Ovary (tissue), 9 donors: Measurements from ENCODE around the gene MAFF. TPM values are rescaled to one million over a fixed set of nuclear protein-coding genes. Genes with fewer than 3 reads are reported as not detected.

Experiments
- DNase-seq, 5 donors: peaks; one replicate each; pipeline ENCODE4 v3.0.0-alpha.2; 2019 to 2020
- H3K27ac ChIP-seq, 2 donors: fragments of 200-600 bp; one replicate each; pipeline versions ENCODE4 v1.5.1 to v1.8.0; 2019 to 2022
- H3K27me3 ChIP-seq: fragments of 200-600 bp; one replicate; pipeline ENCODE4 v1.8.0; 2022
- H3K36me3 ChIP-seq: fragments of 200-600 bp; sonication (generic); one replicate; pipeline ENCODE4 v1.5.1; 2019
- H3K4me1 ChIP-seq: one replicate; pipeline ENCODE4 v1.8.1; 2013; ENCODE audit warnings: mild to moderate bottlenecking, moderate library complexity; ENCODE audit not compliant: insufficient read depth
- H3K4me3 ChIP-seq: fragments of 200-600 bp; sonication (generic); one replicate; pipeline ENCODE4 v1.5.1; 2017
- H3K9me3 ChIP-seq, 2 donors: fragments of 200-600 bp in 1 of 2; sonication (generic) in 1 of 2; one replicate each; pipeline versions ENCODE4 v1.5.1 to v1.8.1; 2013 to 2019; ENCODE audit warnings: mild to moderate bottlenecking in 1 of 2, moderate library complexity in 1 of 2
- CTCF ChIP-seq, 3 donors: fragments of 450-650 bp in 2 of 3; fragments of 200-600 bp in 1 of 3; IDR thresholded peaks; one replicate each; pipeline versions ENCODE4 v1.5.1 to v1.8.0; 2016 to 2022; ENCODE audit warnings: antibody characterized with exemption in 3 of 3, mild to moderate bottlenecking in 1 of 3
- EP300 ChIP-seq: sonication (generic); formaldehyde crosslinking; IDR thresholded peaks from one replicate; pipeline ENCODE4 v1.6.1; 2017; ENCODE audit warnings: antibody characterized with exemption
- POLR2A ChIP-seq: fragments of 450-650 bp; IDR thresholded peaks from one replicate; pipeline ENCODE4 v1.6.1; 2017; ENCODE audit warnings: antibody characterized with exemption, mild to moderate bottlenecking, moderate library complexity
- WGBS, 3 donors: extraction: QIAGEN DNeasy Blood & Tissue Kit in 1 of 3; methylation state at CpG; one replicate each; pipeline versions ENCODE4 v1.1.5 to v1.1.7; 2013 to 2017; 5-methylcytosine and 5-hydroxymethylcytosine counted together
- intact Hi-C, 4 donors: fragments of 100-400 bp; cut with DNase I; formaldehyde crosslinking; loops; one replicate each; pipeline versions ENCODE4 v1.11.0 to v1.15.1; 2022 to 2023
- polyA plus RNA-seq, 2 donors: library from polyadenylated mRNA; stranded (reverse); fragments of 200-250 nt in 1 of 2; fragments of 350-450 nt in 1 of 2; fragmentation: Illumina TruSeq in 1 of 2; extraction: RNeasy Lipid Tissue Mini Kit (QIAGEN cat#74804) in 1 of 2; gene quantifications; one replicate each; pipeline ENCODE4 v1.2.3, GENCODE V29; 2013 to 2014
- total RNA-seq, 7 donors: library from RNA; depleted of rRNA in 2 of 7; stranded (reverse); fragments of >200 nt in 2 of 7; fragmentation: NEBNext Ultra II Directional in 3 of 7; extraction: Animal tissue kit (Norgen Biotek cat#: 25700) in 3 of 7; gene quantifications; one replicate each; pipeline versions ENCODE4 v1.1.0 to v1.2.4, GENCODE V29; 2016 to 2023
- donor health status: DM: no; HTN: no; CAD: no; lungs with moderate emphysema.
- donor health status: DM: no; HTN: no; CAD: no.
- donor health status: Bipolar disorder and iron deficiency.
- donor health status: DM: yes; HTN: yes; CAD: no.
- donor health status: DM: no; HTN: no; CAD: no.
- donor health status: DM: yes; HTN: yes; CAD: no.

MAFF gene
- total and polyA plus RNA-seq, 9 donors = 13.3 to 153 (median 19.4) TPM

- Histone ChIP-seq H3K4me3 (no peak overlapping the region), H3K27me3 (no peaks in the 10 kb centered on the region), H3K27ac (peak overlapping the region; percentile 54 to 92), H3K4me1 (peaks cover 9% of the 10 kb centered on the region), H3K36me3 (no peaks in the 10 kb centered on the region), H3K9me3 (no peaks in the 10 kb centered on the region)
- WGBS, 3 donors = 64 to 71% (median 69%) methylated on average over 10 of the region's 10 CpGs
- intact Hi-C loops = no loop called here
- DNase-seq = peak in 1 of 5 donors; percentile 39
- TF ChIP-seq EP300 (no peak), CTCF (IDR thresholded peaks at IDR 0.05) (no peak), POLR2A (no peak)
These were observed 17.8 kb downstream of the MAFF start for GRCh38 chr22:38219632-38220031.

DNA sequence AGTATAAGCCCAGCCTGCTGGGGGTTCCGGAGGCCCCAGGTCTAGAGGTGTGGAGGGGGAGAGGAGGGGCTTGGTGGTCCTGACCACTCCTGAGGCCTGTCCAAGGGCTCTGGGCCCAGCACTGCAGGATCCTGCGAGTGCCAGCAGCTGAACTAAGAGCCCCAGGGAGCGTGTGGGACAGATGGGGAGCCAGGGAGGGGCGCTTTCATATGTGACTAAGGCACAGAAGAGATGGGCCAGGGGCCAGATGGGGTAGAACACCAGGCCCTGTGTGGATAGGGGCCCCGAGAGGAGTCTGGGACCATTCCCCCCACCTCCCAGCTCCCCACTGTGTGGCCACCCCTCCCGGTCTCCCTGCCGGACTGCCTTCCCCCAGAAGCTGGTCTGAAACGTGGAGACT lies 18.4 kb downstream of the MAFF start:
- no peaks in the 10 kb centered on the region for H3K9me3 ChIP-seq
- peak overlapping the region; percentile 54 to 92 for H3K27ac ChIP-seq
- TF ChIP-seq CTCF (IDR thresholded peaks at IDR 0.05) = no peak
- TF ChIP-seq POLR2A = no peak
- no peak for TF ChIP-seq EP300
- intact Hi-C loops = no loop called here
- H3K4me3 ChIP-seq = no peak overlapping the region
- no peaks in the 10 kb centered on the region for H3K36me3 ChIP-seq
- peaks cover 9% of the 10 kb centered on the region for H3K4me1 ChIP-seq
- 77 to 80% (median 80%) methylated on average over 8 of the region's 8 CpGs for WGBS, 3 donors
- no peak for DNase-seq
- H3K27me3 ChIP-seq = no peaks in the 10 kb centered on the region

DNA sequence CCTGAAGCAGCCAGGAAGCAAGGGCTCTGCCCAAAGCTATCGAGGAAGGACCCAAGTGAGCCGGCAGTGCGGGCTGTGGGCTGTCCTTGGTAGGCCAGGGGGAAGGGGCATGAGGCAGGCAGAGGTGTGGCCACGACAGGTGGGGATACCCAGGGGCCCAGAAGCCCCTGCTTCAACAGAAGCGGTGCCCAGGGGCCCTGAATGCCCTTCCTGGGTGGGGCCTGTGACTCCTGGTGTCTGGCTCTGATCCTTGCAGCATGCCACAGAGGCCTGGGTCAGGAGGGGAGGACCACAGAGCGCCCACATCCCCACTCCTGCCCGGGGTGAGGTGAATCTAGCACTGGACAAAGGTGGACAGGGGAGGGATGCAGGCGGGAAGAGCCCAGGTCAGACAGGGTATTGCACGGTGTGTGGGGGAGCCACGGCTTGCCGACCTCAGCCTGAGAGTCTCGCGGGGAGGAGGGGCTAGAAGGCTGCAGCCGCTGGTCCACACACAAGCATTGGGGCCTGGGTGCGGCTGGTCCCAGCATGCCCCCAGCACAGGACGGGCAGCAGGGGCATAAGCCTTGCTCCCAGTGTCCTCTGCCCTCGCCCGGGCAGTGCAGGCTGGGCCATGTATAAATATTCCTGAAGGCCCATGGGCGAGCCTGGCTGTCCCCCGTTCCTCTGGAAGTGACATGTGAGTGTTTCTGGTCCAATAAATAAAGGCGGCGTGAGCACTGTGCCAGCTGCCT lies 19.0 kb downstream of the MAFF start:
- Histone ChIP-seq H3K4me1 (peaks cover 9% of the 10 kb centered on the region), H3K27ac (peak overlapping the region in 1 of 2 donors; percentile 54), H3K4me3 (no peak overlapping the region), H3K36me3 (no peaks in the 10 kb centered on the region), H3K27me3 (no peaks in the 10 kb centered on the region), H3K9me3 (no peaks in the 10 kb centered on the region)
- 78 to 82% (median 79%) methylated on average over 20 to 22 of the region's 22 CpGs for WGBS, 3 donors
- no peak for TF ChIP-seq EP300
- intact Hi-C loops = no loop called here
- DNase-seq = no peak

DNA sequence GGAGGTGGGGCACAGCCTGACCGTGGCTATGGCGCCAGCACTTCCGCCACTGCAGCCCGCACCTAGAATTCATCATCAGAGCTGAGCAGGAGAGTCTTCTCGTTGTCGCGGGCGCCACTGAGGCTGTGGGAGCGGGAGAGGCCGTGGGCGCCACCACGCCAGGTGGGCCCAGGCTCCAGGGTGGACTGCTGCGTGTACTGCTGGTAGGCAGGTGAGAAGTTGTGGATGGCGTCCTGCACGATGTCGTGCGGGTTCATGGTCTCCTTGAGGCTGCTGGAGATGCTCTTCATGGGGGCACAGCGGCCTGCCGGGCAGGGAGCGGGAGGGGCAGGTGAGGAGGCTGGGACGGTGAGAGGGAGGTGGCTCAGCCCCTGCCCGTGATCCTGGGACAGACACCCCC lies 19.6 kb downstream of the MAFF start:
- intact Hi-C loops = no loop called here
- H3K27ac ChIP-seq = no peak overlapping the region

More for the DNA sequence above, 19.6 kb downstream of the MAFF start:
- 88 to 91% (median 90%) methylated on average over 22 of the region's 22 CpGs for WGBS, 3 donors
- peaks cover 9% of the 10 kb centered on the region for H3K4me1 ChIP-seq
- H3K4me3 ChIP-seq = no peak overlapping the region
- H3K36me3 ChIP-seq = no peaks in the 10 kb centered on the region
- H3K27me3 ChIP-seq = no peaks in the 10 kb centered on the region
- no peaks in the 10 kb centered on the region for H3K9me3 ChIP-seq
- no peak for TF ChIP-seq CTCF (IDR thresholded peaks at IDR 0.05)
- no peak for TF ChIP-seq POLR2A
- TF ChIP-seq EP300 = no peak
- no peak for DNase-seq
